ENCODE results near the gene FGFR4.

FGFR4 gene

GRCh38 chr5:177132136-177133095 is 45.7 kb downstream of the FGFR4 start:
- DNase-seq (ENCODE audit: low spot score) = peak; percentile 27

- peak; percentile 85 for DNase-seq (ENCODE audit: low spot score)
Measured at GRCh38 chr5:177133096-177133852, 46.6 kb downstream of the FGFR4 start, which contains the start of gene NSD1. NSD1 (plus strand) TSS chr5:177133773; CDS start chr5:177135104, 1,331 bp downstream.

GRCh38 chr5:177133853-177134696 is 47.4 kb downstream of the FGFR4 start:
- DNase-seq (ENCODE audit: low spot score) = peak; percentile 56

GRCh38 chr5:177134697-177135225 is 48.0 kb downstream of the FGFR4 start:
- peak; percentile 25 for DNase-seq (ENCODE audit: low spot score)

- DNase-seq (ENCODE audit: low spot score) = no peak
Measured at GRCh38 chr5:177140312-177140711, 53.6 kb downstream of the FGFR4 start.

- DNase-seq (ENCODE audit: low spot score) = no peak
Measured at GRCh38 chr5:177141496-177141895, 54.8 kb downstream of the FGFR4 start.

GRCh38 chr5:177142098-177142611 is 55.4 kb downstream of the FGFR4 start:
- DNase-seq (ENCODE audit: low spot score) = no peak

GRCh38 chr5:177142778-177143177 is 56.1 kb downstream of the FGFR4 start:
- DNase-seq (ENCODE audit: low spot score) = no peak

- DNase-seq (ENCODE audit: low spot score) = no peak
Measured at GRCh38 chr5:177146891-177147638, 60.4 kb downstream of the FGFR4 start.
